Cerebellar nuclear complex (tissue), 1 donor: ENCODE data around the gene WNT5A.

ENCODE experiments used
- DNase-seq, 2 experiments: peaks; one replicate each; lab custom pipeline; 2025; lab: John Stamatoyannopoulos, UW

The WNT5A gene

DNA sequence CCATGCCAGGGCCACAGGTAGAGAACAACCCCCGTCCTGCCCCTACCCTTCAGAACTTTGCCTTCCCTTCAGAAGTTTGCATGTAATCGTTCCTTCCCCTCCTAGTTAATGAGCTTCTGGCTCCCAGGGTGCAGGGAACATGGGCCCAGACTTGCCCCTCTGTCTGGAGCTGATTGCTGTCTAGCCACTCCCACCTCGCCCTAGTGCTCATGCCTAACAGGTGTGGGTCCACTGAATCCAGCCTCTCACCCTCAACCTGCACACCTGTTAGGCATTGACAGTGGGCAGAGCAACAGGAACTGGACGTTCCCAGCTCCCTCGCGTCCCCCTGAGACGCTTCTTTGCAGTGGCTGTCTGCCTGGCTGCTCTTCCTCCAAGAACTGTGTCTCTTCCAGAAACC, 40.3 kb downstream of the WNT5A start:
- no peak for DNase-seq

- DNase-seq: no peak
Measured at GRCh38 chr3:55445551-55445950, 41.6 kb downstream of the WNT5A start.

DNA sequence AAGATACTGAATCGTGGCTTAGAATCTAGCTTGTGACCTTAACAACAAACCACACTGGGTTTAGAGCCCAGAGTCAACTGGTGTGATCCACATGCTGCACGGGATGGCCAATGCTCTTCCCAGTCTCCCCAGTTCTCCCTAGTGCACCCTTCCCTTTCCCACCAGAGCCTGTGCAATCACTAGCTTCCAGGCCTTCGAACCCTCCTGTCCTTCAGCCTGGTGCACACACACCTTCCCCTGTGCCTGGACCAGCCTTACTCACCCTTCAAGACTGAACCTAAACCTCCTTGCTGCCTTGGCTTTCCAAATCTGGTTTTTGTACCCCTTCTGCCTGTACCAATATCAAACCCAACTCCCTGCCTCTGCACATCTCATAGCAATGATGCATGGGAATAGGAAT, 43.8 kb downstream of the WNT5A start:
- no peak for DNase-seq

DNA sequence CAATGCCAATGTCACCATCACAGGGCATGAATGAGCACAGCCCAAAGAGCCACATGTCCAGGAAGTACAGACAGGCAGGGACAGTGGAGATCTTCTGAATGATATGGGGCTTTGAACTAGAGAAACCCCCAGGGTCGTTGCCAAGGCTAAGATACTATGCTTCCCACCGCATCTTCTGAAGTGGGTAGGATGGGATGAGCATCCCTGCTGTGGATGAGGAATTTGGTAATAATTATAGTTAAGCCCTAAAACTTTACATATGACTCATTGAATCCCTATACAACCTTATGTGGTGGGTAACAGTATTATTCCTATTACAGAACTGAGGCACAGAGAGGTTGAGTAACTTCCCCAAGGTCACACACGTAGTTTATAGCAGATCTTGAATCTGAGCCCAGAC, 44.2 kb downstream of the WNT5A start:
- DNase-seq: no peak

GRCh38 chr3:55441499-55441898, 45.6 kb downstream of the WNT5A start:
- DNase-seq: no peak

GRCh38 chr3:55440104-55440708, 46.9 kb downstream of the WNT5A start:
- DNase-seq: no peak

DNA sequence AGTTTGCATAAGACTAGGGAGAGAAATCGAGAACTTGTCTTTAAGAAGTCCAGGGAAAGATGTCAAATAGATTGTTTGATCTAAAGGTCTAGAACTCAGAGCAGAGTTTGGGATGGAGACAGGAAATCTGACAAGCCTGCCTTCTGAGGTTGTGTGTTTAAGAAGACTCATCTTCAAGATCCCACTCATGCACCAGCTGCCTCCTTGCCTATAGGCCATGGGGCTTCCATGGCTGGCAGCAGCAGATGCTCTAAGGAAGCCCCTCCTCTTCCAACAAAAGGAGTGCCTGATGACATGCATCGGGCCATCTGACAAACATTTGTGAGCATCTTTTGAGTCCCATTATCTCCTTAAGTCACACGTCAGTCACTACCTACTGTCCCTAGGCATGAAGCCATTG, 47.4 kb downstream of the WNT5A start:
- no peak for DNase-seq

DNA sequence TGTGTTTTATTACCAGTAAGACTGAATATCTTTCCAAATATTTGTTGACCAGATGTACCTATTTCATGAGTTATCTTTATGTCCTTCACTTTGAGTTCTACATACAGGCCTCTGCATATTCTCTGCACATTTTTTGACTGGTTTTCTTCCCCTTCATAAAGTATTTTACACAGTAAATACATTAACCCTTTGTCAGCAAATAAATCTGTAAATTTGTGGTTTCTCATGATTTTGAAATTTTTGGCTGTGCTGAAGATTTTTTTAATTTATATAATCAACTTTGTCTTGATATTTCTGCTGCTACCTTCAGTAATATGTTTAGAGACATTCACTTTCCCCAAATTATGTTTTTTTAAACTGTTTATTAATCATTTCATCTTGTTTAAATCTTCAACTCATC, 50.5 kb downstream of the WNT5A start:
- DNase-seq: no peak

DNA sequence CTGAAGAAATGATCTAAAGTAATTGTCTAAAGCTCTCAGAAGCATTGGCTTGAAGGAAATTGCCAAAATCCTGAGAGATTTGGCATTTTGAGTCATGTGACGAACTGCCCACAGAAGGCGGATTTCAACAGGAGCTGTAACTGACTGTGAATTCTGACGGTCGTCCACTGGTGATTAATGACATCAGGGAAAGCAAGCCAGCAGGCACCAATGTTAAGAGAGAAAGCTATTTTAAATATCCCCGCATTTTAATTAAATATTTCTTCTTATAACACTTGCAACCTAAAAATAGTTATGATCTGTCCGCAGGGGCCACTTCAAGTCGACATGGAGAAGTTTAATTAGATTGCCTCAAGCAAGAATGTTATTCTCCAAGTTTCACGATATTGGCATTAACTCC, 51.6 kb downstream of the WNT5A start:
- DNase-seq: no peak

- no peak for DNase-seq
Measured at GRCh38 chr3:55434789-55435188, 52.3 kb downstream of the WNT5A start.

DNA sequence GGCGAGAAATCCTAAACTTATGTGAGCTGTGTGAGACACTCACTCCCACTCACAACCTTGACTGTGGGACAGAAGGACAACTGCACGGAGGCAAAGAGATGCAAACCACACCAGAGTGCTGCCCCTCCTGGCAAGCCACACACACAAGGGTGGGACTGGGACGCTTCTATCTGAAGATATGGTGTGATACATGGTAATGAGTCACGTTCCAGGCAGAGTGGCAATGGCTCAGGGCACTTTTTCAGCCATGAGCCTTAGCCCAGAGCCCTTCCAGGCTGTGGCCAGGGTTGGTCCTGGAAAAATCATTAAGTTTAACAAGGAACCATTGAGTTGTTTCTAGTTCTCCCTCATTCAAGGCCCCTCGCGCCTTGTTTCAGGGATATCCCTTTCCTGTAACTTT, 56.1 kb downstream of the WNT5A start:
- no peak for DNase-seq

DNA sequence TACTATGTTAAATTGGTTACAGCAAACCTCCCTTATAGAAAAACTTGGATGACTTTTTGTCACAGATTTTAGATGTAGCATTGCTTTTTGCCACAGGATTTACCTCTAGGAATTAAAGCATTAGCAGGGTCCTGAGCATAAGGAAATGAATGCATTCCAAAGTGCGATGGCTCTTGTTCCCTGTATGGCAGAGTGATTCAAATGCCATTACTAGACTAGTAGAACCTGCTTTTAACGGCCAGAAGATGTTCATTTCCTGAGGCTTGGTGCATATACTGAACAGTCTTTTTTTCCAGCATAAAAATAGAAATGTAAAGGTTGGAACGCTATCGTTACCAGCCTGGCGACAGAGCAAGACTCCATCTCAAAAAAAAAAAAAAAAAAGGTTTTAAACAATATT, 59.4 kb downstream of the WNT5A start:
- DNase-seq: no peak

DNA sequence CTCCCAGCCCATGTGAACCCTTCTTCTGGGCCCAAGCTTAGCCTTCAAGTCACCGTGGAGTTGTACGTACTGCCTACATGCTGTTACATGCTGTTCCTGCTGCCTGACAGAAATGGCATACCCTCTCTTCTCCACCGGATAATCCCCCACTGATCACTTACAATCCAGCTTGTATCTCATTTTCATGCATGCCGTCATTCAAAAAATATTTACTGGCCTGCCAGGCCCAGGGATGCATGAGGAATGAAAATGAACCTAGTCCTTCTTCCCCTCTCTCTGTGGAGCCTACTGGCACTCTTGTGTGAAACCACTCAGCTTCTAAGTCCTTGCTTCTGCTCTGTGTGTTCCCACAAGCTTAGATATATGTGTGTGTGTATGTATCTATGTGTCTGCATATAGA, 60.6 kb downstream of the WNT5A start:
- no peak for DNase-seq

DNA sequence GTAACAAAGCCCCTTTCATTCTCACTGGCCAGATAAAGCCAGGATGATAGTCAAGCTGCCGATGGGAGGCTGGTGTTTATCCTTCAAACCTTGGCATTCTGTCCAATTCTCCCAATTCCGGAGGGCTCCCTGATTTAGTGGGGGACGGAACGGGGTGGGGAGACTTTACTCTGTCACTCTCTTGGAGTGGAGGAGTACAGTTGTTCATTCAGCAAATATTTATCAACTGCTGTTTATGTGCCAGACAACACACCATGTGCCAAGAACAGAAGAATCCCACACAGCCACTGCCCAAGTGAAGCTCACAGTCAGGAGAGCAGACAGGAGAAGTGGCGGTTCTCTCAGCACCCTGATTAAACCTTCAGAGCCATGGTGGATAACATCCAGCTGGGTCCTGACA, 63.3 kb downstream of the WNT5A start:
- no peak for DNase-seq

- no peak for DNase-seq
Measured at GRCh38 chr3:55417211-55417610, 69.9 kb downstream of the WNT5A start.

DNA sequence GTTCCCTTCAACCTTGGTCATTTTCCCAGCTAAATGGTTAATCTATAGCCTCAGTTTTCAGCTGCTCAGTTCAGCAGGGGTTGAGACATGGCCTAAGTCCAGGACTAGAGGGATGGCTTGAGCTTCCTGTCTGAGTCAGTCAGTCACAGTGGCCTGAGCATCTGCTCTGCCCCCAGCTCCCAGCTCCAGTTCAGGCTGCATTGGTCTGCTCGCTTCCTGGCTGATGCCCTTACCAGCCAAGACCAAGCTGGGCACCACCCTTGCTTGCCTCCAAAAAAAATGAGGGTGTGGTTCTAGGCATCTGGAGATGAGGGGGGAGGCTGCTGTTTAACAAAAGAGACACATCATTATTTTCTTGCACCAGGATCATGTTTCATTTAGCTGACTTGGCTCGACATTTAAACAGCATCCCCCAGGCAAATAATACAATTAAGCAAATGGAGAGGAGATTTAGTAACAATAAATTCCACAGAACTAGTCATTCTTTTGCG, 70.7 kb downstream of the WNT5A start:
- DNase-seq: no peak
